Measurements from ENCODE around the gene ACVR1C.

Gene ACVR1C
- 10.4 to 15.5 reads per million in 2 donors for total RNA-seq

DNA sequence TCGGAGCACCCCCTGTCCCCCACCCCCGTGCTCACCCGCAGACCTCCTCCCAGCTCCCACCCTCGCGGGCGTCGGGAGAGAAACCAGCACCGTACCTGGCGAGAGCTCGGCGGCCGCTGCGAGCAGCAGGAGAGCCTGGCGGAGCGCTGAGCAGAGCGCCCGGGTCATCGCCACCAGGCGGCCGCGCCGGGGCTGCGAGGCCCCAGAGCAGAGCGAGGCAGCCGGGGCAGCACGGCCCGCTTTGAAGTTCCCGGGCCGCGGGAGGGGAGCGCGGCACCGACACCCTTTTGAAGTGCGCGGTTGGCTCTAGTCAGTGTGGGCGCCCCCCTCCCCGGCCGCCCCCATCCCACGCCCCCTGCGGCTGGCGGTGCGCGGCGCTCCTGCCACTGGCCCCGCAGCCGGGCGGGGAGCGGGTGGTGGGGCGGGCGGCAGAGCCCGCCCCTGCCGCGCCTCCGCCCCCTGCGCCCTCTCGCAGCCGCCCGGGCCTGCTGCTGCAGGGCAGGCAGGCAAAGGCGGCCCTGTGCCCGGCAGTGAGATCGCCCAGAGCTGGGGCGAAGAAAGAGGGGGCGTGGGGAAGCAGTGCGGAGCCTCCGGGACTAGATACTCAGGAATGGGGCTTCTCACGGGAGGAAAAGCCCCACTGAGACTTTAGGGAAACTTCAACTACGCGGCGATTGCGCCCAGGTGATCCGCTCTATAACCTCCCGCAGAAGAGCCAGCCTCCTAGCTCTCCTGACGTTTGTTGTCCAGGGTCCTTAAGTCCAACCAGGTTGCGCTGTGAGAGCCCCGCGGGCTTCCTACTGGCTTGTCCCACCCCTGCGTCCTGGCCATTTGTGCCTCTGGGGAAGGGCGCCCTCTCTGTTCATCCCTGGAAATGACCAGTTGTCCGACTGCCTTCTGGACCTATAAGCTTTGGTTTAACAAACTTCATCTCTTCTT, at the start of gene ACVR1C:
TSS of gene ACVR1C (minus strand) at position 388 of the 939 bp plus-strand sequence. CDS start at position 168, 220 bp downstream.
- peak; percentile 67 for DNase-seq

DNA sequence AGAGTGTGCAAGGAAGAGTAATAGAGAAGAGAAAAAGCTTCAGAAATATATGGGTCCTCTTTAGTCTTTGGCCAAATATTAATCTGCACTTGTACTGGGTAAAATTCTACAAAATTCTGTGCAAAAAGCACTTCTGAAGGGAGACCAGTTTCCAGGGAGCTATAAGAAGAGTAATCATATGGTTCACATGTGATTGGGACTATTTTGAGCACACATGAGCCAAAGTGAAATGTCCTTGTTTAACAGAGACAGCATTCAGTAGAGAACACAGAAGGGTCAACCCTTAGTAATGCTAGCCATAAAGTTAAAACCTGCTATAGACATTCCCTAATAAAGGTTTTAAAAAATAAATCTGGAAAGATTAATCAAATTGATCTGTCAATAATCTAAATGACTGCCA, 49.3 kb upstream of the ACVR1C start:
- no peak for DNase-seq

DNA sequence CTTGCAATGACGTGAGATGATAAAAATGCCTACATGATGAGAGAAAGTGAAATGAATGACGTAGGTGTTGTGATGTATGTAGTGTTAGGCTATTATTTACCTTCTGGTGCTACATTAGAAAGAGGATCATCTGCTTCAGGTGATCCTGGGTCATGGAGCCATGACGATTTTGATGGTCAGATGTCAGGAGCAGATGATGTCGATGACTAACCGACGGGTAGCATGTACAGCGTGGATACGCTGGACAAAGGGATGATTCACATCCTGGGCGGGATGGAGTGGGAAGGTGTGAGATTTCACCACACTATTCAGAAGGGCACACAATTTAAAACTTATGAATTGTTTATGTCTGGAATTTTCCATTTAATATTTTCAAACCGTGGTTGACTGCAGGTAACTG, 43.5 kb upstream of the ACVR1C start:
- no peak for DNase-seq

DNA sequence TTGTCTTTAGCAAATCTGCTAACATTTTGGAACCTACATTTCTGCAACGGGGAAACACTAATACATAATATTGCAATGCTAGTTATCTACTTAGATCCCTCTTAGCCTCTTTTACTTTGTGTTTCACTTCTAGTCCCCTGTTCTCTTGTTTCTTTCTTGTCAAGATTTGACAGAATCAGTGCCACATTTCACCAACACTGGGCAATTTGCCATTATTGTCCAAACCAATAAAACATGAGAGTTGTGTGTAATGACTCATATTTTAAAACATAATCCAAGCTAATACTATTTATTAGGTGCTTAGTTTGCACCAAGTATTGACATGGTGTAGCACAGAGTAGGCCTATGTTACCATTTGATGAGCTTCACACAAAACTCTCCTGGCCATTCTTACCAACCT, 33.7 kb upstream of the ACVR1C start:
- no peak for DNase-seq

DNA sequence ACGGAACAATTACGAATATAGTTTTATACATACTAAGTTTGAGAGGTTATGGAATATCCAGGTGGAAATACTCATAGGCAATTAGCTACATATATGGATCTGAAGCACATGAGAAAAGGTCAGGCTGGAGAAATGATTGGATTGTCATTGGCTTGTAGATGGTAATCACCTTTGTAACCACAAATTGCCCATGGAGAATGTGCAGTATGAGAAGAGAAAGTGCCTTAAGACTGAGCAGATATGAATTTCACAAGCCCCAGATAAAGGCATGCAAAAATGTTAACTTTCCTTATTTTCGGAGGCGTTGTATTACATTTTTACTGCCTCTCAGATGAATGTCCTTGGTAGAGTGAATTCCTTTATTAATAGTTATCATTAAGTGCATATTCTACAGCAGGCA, 33.1 kb upstream of the ACVR1C start:
- no peak for DNase-seq

DNA sequence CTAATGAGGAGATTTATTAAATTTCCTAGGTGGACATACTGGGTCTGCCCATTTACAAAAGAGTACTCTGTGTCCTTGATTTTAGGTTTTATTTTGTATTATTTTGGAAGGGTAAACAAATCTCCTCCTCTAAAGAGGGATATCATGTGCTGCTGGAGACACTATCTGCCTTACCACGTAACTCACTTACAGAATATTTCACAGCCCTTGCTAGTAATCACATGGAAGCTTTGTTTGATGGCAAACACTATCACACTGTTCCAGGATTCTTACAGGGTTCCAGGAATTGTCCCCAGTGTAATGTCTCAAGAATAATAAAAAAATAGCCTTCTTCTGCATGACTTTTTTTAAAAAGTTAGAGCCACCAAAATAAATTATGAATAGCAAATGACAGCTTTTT, 29.2 kb upstream of the ACVR1C start:
- DNase-seq: no peak

DNA sequence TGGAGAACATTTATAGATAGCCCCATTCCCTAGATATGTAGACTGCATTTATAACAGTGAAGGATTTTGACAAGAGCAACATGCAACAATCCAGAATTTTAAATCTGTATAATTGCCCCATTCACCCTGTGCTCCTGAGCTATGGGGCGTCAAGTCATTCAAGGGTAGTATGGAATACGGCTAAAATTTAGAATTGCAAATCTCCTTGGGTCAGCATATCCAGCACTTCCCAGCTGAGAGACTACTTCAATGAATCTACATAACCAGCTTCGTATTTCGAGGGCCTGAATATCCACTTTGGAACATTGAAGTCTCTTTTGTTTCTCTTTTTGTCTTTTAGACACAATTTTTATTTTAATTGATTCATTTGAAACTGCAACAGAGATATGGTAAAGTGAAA, 28.4 kb upstream of the ACVR1C start:
- no peak for DNase-seq

DNA sequence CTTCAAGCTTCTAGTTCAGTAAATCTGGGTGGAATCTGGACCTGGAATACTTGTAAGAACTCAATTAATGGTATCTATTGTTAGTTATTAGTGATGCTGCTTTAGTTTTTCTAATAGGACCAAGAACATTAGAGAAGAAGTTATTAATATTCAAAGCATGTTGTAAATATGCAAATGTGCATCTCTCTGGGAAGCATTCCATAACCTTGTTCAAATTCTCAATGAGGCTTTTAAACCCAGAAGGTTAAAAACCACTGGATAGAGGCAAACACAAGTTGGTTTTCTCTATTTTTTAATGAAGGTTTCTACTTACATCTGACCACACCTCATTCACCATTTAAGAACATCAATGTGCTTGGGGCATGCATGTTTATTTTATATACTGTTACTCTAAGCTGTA, 16.1 kb upstream of the ACVR1C start:
- DNase-seq: no peak

DNA sequence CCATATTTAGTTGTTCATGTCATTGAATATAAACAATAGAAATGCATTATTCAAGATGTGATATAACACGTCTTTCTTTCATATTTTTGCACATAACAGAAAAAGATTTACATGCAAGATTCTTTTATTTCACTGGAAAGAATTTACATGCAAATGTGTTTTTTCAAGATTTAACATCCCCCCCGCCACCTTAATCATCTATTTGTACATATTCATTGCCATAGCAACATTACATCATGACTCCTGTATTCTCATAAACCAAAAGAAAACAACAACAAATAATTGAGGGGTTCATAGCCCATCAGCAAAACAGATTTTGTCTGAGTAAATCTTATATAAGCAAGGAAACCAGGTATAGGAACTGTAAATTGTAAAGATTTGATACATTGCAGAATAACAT, 3.2 kb upstream of the ACVR1C start:
- DNase-seq: no peak

DNA sequence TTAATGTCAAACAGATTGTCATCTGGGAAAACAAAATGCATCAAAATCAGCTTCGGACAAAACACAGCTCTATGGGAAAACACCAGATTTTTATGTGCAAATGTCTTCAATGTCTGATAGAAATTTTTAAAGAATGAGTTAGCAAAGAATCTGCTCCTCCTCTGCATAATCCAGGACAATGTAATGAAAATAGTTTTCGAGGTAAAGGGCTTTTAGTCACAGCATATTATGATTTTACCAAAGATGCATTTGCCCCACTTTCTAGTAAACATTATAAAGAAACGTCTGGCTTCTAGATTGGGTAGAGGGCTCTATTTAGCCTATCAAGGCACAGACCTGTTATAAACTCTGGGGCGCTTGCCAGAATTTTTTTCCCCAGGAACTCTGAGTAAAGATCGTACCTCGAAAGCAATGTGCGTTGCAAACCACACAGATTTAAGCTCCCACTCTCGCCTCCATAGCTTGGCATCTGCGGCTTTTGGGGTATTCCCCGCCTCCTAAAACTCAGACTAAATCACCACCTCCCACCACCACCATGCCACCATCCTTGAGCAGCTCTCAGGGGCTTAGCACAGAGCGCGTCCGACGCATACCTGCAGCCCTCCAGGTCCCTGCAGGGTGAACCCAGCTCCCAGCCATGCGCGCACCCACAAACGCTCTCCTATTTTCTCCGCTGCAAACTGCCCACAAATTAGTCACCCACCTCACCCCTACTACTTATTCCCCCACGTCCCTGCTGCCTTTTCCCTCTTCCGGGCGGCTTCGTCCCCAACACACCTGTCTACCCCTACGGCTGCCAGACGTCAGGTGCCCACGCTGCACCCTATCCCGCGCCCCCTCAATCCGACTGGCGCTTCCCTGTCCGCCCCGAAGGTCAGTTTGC, 829 bp downstream of the ACVR1C start:
- peak; percentile 15 for DNase-seq

DNA sequence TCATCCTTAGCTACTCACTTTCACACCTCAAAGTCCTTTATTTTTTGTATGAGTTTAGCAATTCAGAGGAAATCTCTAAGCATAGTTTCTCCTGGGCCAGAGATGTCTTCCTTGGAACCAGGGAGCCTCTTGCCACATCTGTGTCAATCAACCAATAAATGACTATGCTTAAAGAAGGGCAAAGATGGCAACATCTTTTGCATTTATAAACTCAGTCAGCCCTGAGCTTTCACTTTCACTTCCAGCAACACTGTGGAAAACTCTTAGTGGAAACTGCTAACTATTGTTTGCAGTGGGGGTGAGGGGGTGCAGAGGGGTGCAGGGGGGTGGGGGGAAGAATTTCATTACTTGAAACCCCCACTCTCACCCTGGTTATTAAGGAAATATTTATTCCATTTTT, 3.4 kb downstream of the ACVR1C start:
- DNase-seq: no peak

DNA sequence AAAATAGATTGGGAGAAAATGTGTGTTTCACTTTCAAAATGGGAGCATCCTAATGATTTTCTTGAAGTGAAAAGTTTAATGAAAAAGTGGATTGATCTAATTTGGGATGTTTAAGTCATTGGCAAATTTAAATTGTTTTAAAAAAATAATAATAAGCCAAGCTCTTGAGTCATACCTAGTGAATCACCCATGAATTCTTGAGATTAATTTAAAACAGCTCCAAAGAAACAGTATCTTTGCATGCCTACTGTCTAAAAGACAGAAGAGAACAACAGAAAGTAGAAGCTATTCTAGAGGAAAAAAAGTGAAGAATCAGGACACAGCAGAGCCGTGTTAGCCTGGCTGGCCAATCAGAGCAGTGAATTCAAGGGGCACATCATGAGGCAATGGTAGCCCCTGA, 7.7 kb downstream of the ACVR1C start:
- no peak for DNase-seq

DNA sequence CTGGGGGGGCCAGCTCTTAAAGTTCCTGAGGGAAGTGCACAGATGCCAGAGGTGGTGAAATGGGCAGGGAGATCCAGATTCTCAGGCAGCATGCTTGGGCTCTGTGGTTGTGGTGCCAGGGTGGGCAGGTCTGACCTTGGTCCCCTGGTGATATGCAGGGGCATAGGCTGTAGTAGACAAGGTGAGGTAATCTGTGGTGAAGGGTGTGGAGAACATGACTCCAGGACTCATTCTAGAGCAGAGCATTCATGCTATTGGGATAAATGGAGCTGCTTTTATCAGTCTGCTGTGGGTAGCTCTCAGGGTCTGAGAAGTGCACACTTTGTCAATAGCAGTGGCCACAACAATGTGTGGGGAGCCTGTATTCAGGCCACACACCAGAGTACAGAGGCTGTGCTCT, 16.9 kb downstream of the ACVR1C start:
- DNase-seq: no peak

DNA sequence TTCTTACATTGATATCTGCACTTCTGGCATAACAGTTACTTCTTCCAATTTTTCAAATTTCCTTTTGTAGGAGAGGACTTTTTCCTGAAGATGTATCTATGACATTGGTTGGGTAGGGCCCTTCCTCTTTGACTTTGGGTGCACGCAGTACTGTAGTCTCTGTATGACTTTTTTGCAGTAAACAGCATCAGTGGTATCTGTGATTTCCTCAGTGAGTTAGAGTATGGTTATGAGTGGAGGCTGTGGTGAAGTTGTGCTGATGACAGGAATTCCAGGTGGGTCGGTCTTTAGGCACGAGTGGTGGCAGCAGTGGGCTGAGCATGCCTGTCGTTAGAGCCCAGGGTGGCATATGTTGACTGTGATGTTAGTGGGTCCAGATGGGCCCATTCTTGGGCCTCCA, 17.6 kb downstream of the ACVR1C start:
- no peak for DNase-seq

DNA sequence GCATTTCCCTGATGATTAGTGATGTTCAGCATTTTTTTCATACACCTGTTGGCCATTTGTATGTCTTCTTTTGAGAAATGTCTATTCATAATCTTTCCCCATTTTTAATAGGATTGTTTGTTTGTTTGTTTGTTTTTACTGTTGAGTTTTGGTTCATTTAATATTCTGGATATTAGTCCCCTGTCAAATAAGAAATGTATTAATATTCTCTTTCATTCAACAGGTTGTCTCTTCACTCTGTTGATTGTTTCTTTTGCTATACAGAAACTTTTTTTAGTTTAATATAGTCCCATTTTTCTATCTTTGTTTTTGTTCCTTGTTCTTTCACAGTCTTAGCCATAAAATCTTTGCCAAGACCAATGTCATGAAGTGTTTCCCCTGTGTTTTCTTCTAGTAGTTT, 22.1 kb downstream of the ACVR1C start:
- DNase-seq: no peak

DNA sequence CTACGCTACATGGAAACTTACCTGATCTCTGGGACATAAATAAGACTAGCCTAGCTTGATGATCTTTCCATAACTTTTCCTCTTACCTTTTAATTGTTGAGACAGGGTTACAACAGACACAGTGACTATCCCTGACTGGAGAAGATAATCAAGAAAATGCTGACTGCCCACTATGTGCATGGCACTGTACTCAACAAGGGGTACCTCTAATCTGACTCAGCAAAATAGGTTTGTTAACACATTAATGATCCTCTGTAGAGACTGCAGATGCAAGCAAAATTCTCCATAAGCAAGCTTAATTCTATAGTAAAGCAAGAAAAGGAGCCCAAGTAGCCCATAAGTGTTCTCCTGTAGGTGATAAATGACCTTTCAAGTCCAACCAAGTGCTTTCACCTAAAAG, 25.5 kb downstream of the ACVR1C start:
- DNase-seq: no peak

DNA sequence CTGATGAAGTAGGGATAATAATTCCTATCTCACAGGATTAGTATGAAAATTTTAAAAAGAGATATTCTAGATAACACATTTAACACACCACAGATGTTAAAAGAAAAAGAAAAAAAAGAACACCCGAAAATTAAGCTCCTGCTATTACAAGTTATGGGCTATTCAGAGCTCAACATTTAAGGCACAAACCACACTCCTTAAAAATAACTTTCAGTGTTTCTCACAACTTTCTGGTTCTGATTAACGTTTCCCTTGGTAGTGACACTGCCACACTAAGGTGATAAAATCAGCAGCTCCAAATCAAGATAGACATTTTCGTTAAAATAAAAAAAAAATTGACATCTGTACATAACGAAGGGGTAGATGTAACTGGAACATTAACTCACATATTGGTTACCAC, 26.9 kb downstream of the ACVR1C start:
- no peak for DNase-seq

DNA sequence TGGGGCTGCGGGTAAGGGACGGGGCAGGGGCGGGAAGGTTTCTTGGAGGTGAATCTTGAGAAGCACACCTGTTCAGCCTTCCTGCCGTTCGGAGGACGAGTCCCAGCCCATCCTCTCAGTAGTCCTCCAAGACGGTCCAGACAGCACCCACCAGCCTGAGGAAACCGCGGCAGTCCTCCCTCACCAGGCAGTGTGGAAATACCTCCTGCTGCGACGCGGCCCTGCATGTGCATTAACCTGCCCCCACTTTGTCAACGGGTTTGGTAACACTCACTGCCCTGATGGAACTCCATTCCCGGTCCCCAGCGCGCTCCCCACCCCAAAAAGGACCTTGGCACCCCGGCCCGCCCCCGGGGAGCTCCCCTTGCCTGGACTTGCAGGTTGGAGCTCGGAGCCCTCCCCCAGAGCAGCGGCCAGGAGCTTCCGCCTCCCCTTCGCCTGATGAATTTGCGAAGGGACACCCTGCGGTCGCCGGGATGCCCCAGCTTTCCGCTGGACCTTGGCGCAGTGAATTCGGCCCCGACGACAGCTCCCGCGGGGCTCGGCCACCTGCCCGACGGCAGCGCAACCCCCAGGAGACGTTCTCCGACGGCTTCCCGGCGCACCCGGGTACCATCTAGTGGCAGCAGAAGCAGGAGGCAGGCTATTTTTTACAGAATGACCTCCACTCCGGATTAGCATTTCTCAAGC, 31.5 kb downstream of the ACVR1C start:
- peak; percentile 28 for DNase-seq

DNA sequence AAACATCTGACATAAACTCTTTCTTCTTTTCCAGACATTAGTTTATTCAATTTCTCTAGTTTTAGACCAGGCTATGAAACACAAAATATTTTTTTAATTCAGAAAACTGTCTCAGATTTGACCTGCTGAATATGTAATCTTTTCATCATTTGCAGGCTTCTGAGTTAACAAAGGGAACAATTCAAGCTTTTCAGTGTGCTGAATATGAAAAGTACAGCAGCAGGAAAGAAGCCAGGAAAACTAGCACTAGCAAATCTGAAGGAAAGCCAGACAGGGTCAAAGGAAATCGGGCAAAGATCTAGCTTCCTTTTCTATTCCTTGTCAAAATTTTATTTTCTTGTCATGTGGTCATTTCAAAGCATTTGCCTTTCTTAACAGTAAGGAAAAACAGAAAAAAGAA, 35.3 kb downstream of the ACVR1C start:
- DNase-seq: no peak

DNA sequence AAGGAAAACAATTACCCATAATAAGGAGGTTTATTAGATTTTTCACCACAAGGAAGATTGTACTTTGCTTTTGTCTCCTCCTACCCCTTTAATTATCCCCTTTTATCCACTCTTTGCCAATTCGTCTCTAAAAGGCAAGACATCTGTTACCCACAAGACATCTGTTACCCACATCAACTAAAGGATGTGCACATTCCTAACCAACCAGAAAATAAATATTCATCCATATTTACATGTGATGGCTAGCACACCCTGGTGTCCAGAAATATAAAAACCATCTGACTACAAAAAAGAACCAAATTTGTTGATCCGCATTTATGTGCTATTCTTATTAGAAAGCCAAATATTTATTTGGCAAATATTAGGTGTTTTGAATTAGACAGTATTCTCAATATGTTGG, 35.7 kb downstream of the ACVR1C start:
- no peak for DNase-seq

DNA sequence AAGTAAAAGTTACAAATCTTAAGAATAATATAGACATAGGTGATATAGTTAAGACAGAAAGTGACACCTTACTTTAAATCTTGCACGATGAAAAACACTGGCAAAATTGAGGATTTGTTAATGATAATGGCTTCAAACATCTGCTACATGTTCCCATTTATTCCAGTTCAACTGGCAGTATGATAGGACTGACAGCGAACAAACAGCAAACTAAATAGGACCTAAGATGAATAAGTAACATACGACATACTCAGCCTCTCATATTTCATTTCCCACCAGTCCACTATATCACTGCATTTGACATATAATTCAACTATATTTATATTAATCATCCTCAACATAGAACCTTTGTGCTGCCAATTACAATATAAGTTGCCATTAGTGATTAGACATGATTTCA, 36.3 kb downstream of the ACVR1C start:
- no peak for DNase-seq

DNA sequence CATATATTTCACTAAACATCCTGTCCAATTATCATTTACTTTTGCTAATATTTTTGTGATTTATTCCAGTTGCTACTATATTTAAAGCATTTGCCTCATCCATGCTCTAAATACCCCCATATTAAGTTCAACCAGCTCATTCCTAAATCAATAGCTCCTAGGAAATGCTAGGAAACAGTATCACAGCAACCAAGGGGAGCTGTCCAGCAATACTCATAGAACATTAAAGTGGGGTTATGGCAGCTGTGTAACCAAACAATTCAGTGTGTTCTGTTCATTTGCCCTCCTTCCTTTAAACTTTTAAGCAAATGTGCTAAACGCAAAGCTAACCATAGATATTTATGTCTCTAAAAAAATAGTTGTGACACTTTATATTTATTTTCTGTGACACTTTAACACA, 41.1 kb downstream of the ACVR1C start:
- no peak for DNase-seq

DNA sequence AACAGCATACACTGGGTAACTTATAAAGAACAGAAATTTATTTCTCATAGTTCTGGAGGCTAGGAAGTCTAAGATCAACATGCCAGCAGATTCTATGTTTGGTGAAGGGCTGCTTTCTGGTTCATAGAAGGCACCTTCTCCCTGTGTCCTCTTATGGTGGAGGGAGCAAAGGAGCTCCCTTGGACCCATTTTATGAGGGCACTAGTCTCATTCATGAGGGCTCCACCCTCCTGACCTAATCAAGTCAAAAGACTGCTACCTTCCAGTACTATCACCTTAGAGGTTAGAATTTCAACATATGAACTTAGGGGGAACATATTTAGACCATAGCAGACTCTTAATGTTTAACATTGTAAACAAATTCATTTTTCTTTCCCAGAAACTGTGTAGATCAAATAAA, 54.5 kb downstream of the ACVR1C start:
- no peak for DNase-seq

Measured in T-helper 9 cell (primary cell).